Measurements from ENCODE around the gene GNG12.

GNG12 gene

DNA sequence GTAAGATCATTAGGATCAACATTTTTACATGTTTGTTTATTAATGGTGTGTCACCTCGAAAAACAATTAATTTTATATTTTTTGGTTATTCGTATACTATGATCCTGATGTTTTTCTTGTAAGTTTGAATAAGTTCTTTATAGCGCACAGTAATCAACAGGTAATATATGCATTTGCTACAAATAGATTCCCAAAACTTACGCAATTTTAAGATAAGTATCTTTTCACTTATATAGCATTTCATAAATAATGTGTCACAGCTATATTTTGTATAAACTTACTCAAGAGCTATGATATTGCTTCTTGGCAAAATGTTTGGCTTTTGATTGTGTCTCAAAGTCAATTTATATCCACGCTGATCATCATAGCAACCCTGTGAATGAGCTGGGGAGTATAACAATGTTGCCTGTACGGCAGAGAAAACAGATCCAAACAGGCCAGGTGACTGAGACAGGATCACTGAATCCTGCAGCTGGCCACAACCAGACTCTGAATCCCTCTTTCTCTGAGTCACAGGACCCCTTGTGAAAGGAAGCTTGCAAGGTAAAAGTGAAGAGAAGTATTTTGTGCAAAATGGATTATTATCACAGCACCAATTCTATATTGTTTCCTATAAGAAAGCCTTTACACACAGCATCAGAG lies 48.6 kb downstream of the GNG12 start:
- DNase-seq (ENCODE audit: low read depth), result no peak

DNA sequence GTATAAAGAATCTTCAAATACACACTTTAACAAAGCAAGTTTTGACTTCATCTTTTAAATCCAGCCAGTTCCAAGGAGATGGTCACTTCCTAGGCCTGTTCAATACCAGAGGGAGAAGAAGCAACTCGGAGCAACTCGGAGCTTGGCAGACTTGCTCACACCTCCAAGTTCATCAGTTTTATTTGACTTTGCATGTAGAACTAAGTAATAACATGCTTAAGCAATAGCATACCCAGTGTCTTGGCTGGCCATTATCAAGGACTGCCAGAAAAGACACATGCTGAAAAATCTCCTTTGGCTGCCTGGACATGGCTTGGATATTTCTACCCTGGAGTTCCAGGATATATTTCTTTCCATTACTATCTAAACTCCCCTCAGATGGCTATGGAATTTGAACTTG lies 52.6 kb downstream of the GNG12 start:
- DNase-seq (ENCODE audit: low read depth), result no peak

DNA sequence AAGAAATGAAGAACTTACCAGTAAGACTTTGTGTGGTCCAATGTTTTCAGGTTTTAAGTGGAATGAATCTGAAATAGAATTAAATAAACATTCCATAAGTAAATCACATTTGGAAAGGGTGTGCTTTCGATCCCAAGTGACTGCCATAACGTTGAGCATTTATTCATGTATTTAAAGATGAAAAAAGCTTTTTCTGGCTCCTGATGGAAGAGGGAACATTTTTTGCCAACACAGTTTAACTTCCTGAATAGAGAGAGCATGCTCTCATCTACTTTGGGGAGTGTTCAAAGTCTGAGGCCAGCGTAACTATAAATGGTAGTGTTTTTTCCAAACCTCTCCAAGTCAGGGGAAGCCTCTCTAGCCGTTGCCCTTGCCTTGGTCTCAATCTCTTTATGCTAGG lies 55.8 kb downstream of the GNG12 start:
- DNase-seq (ENCODE audit: low read depth), result no peak

GRCh38 chr1:67777016-67777415 lies 56.3 kb downstream of the GNG12 start:
- DNase-seq (ENCODE audit: low read depth), result no peak

DNA sequence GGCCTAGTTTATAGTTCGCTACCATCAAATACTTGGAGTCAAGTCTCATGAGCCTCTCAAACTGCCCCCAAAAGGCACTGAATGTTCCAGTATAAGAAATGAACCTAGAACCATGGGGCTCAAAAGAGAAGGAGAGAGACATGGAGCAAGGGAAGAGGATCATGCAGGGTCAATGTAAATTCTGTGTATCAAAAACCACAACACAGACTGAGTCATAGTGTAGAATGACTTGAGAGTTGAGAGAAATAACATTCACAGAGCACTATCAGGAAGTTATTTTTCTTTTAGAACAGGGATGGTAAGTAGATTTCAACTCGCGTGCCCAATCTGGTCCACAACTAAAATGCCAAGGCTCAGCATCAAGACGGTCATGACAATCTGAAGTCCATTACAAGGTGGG lies 59.8 kb downstream of the GNG12 start:
- DNase-seq (ENCODE audit: low read depth), result no peak

DNA sequence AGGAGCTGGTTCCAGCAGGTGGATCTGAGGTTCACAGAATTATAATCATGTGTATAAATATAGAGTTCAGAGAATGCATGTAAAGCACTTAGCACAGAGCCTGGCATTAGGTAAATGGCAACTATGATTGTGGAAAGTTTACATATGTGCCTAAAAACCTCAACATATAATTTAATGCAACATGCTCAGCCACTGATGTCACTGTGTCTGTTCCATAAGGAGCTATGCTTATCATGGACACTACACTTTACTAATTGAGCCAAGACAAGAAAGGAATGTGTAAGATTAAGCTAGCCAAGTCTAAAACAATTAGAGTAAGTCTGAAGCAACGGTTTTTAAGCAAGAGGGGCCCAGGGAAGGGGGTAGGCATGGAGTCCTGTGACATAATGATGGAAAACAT lies 61.5 kb downstream of the GNG12 start:
- DNase-seq (ENCODE audit: low read depth), result no peak

- no peak for DNase-seq (ENCODE audit: low read depth)
These were observed 62.1 kb downstream of the GNG12 start for GRCh38 chr1:67771152-67771551.

GRCh38 chr1:67769633-67770256 lies 63.5 kb downstream of the GNG12 start:
- DNase-seq (ENCODE audit: low read depth), result no peak

GRCh38 chr1:67768480-67768879 lies 64.8 kb downstream of the GNG12 start:
- DNase-seq (ENCODE audit: low read depth), result no peak

DNA sequence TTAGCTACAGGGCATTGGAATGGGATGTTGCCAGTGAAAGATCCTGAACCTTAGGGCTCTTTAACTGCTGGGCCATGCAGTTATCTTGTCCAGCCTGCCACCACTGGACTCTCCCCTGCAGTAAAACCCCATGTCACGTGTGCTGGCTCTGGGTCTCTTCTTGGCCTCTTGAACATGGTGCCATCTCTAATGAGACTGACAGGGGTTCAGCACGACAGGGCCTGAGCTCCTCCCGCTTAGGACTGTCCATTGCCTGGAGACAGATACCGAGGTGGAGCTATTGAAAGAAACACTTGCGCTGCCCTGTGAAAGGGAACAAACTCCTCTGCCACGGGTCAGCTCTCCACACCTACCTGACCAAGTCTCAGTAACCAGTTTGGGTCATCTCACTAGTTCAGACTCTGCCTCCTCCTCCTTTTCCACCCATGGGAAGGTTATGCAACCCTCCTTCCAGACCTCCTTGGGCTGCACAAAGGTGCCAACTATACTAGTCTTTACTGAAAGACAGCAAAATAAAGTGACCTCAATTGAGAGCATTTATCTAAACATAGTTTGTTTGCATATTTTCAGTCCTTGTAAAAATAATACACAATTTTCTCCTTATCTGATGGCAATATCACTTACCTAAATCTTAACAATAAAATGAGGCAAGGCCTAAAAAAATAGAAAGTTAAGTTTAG lies 66.0 kb downstream of the GNG12 start:
- DNase-seq (ENCODE audit: low read depth), result no peak

DNA sequence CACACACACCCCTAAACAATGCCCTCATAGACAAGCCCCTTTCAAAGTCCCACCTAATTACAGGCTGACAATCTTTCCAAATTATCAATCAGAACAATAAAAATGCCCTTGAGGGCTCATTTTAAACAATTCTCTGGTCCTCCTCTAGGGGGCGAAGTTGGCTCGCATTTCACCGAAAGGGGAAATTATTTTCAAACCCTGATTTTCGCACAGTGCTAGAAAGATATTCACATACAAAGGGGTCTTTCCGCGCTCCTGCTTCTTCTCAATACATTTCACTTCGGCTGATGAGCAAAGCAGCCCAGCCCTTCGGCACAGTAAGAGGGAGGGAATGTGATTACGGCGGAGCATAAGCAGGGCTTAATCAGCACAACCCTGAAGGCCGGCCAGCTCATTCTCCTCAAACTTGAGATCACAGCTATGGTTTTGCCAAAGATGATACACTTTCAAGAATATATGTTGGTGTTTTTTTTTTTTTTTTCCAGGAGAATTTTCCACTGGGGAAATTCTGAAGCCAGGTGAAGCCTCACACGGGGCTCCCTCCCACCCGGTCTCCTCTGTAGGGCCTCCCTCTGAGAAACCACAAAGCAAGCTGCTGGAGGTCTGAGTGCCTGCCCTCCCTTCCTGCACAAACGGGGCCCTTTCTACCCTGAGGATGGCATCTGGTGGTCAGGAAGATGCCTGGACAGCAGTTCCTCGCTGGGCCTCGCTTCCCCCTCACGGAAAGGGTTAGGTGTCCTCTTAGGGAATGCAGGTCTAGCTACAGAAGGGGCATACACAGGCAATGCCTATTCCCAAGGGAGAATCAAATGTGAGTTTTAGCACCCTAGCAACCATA lies 66.9 kb downstream of the GNG12 start:
- DNase-seq (ENCODE audit: low read depth), result no peak

DNA sequence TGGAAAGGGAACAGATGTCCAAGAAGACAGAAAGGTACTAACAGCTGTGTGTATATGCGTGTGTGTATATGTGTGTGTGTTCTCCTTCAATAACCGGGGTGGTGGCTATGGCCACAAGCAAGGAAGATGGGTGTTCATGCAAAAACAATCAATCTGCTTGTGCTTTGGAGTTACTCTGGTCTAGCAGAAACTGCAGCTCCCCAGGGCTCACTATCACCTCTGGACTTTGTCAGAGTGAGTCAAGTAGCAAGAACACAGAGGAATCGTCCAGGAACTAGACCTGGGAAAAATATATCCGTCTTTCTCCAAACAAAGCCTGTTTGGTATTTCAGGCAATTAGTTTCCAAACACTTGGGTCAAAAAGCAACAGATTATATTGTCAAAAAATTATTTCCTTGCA lies 68.6 kb downstream of the GNG12 start:
- DNase-seq (ENCODE audit: low read depth), result no peak

- DNase-seq (ENCODE audit: low read depth), result no peak
These were observed 71.5 kb downstream of the GNG12 start for GRCh38 chr1:67761730-67762129.

DNA sequence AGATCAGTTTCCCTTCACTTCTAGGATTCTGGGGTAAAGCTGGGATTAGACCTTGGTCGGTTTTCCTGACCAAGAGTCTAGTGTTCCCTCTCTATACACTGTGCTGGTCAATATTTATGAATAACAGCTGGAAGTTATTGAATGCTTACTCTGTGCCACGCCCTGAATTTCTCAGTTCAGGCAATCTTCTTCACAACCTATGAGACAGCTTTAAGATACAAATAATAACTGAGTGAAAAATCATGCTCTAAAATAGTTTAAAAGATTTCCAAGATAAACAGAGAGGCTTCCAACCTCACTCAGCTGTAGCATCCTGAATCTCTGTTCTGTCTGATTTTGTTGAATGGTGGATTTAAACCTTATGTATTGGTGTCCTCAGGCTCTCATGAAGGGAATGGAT lies 72.2 kb downstream of the GNG12 start:
- no peak for DNase-seq (ENCODE audit: low read depth)

DNA sequence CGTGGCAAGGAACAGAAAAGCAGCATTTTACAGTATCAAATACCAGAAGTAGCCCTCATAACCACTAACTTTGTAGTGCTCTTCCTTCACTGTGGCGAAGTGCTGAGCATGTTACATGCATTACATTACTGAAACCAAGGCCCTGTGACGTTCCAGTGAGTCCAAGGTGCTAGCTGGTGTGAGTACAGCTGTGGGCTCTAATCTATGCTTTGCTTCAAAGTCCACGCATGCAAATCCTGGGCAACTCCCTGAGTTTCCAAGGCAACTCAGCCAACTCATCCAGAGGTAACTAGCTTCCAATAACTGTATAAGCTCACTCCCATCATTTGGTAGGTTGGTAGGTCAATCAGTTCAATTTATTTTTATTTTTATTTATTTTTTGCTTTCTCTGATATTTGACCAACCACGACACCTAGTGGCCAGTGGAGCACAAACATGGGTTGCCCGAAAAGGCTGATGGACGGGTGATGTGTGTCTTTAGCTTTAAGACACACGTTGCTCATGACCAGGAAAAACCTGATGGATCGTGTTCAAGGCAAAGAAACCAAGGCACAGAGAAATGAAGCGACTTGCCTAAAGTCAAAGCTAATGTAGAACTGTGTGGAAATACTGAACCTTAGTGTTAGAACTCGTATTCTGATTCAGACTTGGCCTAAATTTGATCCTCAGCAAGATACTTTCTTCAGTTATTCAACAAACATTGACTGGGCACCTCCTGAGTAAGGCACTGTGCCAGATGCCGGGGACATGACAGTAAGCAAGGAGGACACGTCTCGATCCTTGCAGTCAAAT lies 73.0 kb downstream of the GNG12 start:
- DNase-seq (ENCODE audit: low read depth), result peak; percentile 37

GRCh38 chr1:67759692-67760029 lies 73.6 kb downstream of the GNG12 start:
- no peak for DNase-seq (ENCODE audit: low read depth)

DNA sequence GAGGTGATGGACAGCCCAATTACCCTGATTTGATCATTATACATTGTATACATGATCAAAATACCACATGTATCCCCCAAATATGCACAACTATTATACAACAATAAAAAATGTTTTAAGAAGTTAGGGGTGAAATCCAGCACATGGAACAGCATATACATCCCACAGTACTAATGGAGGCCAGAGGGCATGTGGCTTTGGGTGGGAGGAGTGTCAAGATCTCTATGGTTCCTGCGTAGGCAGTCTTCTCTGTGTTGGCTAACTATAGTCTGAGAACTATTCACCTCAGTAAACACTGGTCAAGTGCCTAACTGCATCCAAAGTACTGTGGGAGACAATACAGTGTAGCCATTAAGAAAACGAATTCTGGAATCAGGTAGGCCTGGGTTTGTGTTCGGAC lies 74.2 kb downstream of the GNG12 start:
- no peak for DNase-seq (ENCODE audit: low read depth)

GRCh38 chr1:67755619-67756018 lies 77.6 kb downstream of the GNG12 start:
- DNase-seq (ENCODE audit: low read depth), result no peak

GRCh38 chr1:67755160-67755559 lies 78.1 kb downstream of the GNG12 start:
- DNase-seq (ENCODE audit: low read depth), result no peak

DNA sequence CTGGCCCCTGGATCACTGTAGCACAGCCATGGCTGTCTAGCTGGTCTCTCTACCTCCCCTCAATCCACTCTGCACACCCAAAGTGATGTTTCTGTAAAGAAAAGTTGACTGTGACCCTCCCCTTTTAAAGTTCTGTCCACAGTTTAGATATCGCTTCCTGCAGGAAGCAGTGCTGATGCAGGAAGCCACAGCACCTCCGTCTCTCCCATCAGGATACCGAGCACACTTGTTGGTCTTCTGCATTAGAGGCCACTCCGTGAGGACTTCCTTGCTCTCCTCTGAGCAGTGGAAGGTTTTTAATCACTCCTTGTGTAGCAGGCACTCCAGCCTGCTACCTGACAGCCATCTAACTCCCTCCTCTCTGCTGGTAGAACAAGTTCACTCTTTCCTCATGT lies 78.7 kb downstream of the GNG12 start:
- no peak for DNase-seq (ENCODE audit: low read depth)

- no peak for DNase-seq (ENCODE audit: low read depth)
These were observed 79.3 kb downstream of the GNG12 start for GRCh38 chr1:67753776-67754525.

Data from activated T-helper 9 cell treated with anti-CD3 and anti-CD28 coated beads, Interleukin-2, amount 50 U/mL, for 16 hours (primary cell).